LNCAP (cell line): ENCODE measurements around the gene VSTM2L.

Source experiments
- CTCF ChIP-seq: fragments of 450-650 bp; IDR thresholded peaks from 2 replicates; pipeline ENCODE4 v1.5.1; 2017; ENCODE audit warnings: mild to moderate bottlenecking

VSTM2L gene

GRCh38 chr20:37875460-37876175, 27.3 kb upstream of the VSTM2L start:
- no peak for TF ChIP-seq CTCF

GRCh38 chr20:37876863-37877262, 26.1 kb upstream of the VSTM2L start:
- no peak for TF ChIP-seq CTCF

GRCh38 chr20:37877832-37878772, 24.8 kb upstream of the VSTM2L start:
- no peak for TF ChIP-seq CTCF

- no peak for TF ChIP-seq CTCF
Measured at GRCh38 chr20:37878835-37879599, 23.9 kb upstream of the VSTM2L start.

GRCh38 chr20:37879843-37880242, 23.1 kb upstream of the VSTM2L start:
- TF ChIP-seq CTCF: no peak

GRCh38 chr20:37880726-37881591, 22.0 kb upstream of the VSTM2L start:
- TF ChIP-seq CTCF: no peak
